DOHH2 (cell line): ENCODE results near the gene TMEM9.

ENCODE experiments used
- EZH2phosphoT487 ChIP-seq: fragments of 200-600 bp; sonication (generic); IDR thresholded peaks from 2 replicates; pipeline ENCODE4 v1.6.1; 2017; ENCODE audit warnings: borderline replicate concordance, mild to moderate bottlenecking, antibody characterized with exemption, low read length, moderate library complexity, mixed read lengths
- TF ChIP-seq, protein P1 (sequence below): fragments of 200-600 bp; sonication (generic); IDR thresholded peaks from one replicate; pipeline ENCODE4 v1.5.1; 2014; ENCODE audit warnings: antibody characterized with exemption, mild to moderate bottlenecking, low read depth, low read length; ENCODE audit not compliant: poor library complexity, severe bottlenecking

DNA sequence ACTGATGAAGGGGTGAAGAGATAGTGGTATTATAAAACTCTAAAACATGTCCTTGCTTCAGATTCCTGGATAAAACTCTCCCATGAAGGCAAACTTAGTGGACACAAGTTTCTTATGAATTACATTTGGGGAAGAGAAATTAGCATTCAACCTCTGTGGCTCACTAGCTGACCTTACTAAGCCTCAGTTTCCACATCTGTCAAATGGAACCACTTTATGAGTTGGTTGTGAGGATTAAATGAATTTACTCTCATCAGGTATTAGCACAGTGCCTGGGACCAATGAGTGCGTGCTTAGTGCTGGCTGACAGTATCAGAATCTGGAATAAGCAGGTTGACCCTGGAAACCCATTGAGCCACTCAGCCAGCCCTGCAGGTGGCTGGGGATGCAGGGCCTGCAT is 44.6 kb downstream of the TMEM9 start:
- TF ChIP-seq, protein P1, sequence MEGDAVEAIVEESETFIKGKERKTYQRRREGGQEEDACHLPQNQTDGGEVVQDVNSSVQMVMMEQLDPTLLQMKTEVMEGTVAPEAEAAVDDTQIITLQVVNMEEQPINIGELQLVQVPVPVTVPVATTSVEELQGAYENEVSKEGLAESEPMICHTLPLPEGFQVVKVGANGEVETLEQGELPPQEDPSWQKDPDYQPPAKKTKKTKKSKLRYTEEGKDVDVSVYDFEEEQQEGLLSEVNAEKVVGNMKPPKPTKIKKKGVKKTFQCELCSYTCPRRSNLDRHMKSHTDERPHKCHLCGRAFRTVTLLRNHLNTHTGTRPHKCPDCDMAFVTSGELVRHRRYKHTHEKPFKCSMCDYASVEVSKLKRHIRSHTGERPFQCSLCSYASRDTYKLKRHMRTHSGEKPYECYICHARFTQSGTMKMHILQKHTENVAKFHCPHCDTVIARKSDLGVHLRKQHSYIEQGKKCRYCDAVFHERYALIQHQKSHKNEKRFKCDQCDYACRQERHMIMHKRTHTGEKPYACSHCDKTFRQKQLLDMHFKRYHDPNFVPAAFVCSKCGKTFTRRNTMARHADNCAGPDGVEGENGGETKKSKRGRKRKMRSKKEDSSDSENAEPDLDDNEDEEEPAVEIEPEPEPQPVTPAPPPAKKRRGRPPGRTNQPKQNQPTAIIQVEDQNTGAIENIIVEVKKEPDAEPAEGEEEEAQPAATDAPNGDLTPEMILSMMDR, result no peak
- TF ChIP-seq EZH2phosphoT487, result no peak
